RPMI7951 (cell line): ENCODE results near the gene HLA-DPB1. TPM values are rescaled to one million over a fixed set of nuclear protein-coding genes. Genes with fewer than 3 reads are reported as not detected.

Source experiments
- DNase-seq: peaks from one replicate; pipeline ENCODE4 v3.0.0-alpha.2; 2012; ENCODE audit warnings: low read depth
- total RNA-seq: library from RNA; depleted of rRNA; stranded (reverse); fragments of >200 nt; shearing (Covaris generic); gene quantifications from 2 replicates; pipeline ENCODE4 v1.2.3, GENCODE V29; 2014; rRNA removed

HLA-DPB1 gene
- total RNA-seq, 1 experiment from 2014 or later = 29.6 TPM

DNA sequence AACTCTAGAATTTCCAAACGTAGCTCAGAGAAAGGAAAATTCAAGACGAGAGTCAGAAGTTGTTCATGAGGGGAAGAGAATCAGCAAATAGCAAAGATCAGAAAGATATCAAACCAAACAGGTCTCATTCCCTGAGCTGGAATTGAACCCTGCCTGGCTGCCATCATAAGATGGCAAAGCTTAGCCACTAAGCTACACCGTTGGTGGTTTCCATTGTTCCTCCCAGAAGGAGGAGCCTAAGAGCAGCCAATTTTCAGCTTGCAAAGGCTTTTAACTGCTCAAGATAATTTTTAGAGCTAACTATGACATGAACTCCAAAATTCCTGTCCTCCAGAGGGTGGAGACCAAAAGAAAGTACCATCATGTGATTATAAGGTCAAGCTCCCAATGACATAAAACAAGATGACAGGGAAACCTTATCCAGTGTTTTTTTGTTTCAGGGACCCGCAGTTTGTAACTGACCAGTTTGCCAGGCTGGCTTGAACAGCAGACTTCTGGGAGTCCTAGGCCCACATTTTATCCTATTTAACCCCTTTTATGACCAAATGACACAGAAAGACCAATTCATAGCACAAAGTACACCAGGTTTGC is 60.6 kb downstream of the HLA-DPB1 start:
- DNase-seq = no peak

Other genes with a start within 250 kb of the HLA-DPB1 start
- gene TAP2, start 237.3 kb upstream of the HLA-DPB1 start, total RNA-seq = 15.1 and 18.3 TPM in 2 replicates
- 141 and 189 TPM in 2 replicates for gene PSMB8, start 231.9 kb upstream of the HLA-DPB1 start, total RNA-seq
- gene TAP1, start 222.3 kb upstream of the HLA-DPB1 start, total RNA-seq = 84.7 and 93.7 TPM in 2 replicates
- gene PSMB9, start 221.8 kb upstream of the HLA-DPB1 start, total RNA-seq = 174 and 201 TPM in 2 replicates
- gene HLA-DMB, start 135.0 kb upstream of the HLA-DPB1 start, total RNA-seq = 2.5 and 3.1 TPM in 2 replicates
- 10.1 and 10.9 TPM in 2 replicates for gene HLA-DMA, start 122.9 kb upstream of the HLA-DPB1 start, total RNA-seq
- gene BRD2, start 107.4 kb upstream of the HLA-DPB1 start, total RNA-seq = 77.5 and 82.1 TPM in 2 replicates
- under 0.01 TPM in 1 of 2 replicates, not detected in the other for gene HLA-DOA, start 66.4 kb upstream of the HLA-DPB1 start, total RNA-seq
- 4.4 and 10.0 TPM in 2 replicates for gene HLA-DPA1, start 2.3 kb upstream of the HLA-DPB1 start, total RNA-seq
- gene COL11A2, start 116.5 kb downstream of the HLA-DPB1 start, total RNA-seq = 0.12 TPM in 1 of 2 replicates, not detected in the other
- gene RXRB, start 124.7 kb downstream of the HLA-DPB1 start, total RNA-seq = 14.4 and 15.4 TPM in 2 replicates
- gene SLC39A7, start 124.9 kb downstream of the HLA-DPB1 start, total RNA-seq = 58.0 and 77.2 TPM in 2 replicates
- 3.2 and 3.4 TPM in 2 replicates for gene HSD17B8, start 128.7 kb downstream of the HLA-DPB1 start, total RNA-seq
- 26.6 and 30.0 TPM in 2 replicates for gene RING1, start 132.5 kb downstream of the HLA-DPB1 start, total RNA-seq
- 30.7 and 43.1 TPM in 2 replicates for gene VPS52, start 195.9 kb downstream of the HLA-DPB1 start, total RNA-seq
- gene RPS18, start 196.1 kb downstream of the HLA-DPB1 start, total RNA-seq = 3,254 and 3,442 TPM in 2 replicates
- gene B3GALT4, start 201.1 kb downstream of the HLA-DPB1 start, total RNA-seq = 2.0 TPM in 2 replicates
- 106 and 109 TPM in 2 replicates for gene WDR46, start 213.2 kb downstream of the HLA-DPB1 start, total RNA-seq
- gene PFDN6, start 213.6 kb downstream of the HLA-DPB1 start, total RNA-seq = 76.7 and 134 TPM in 2 replicates
- gene RGL2, start 223.0 kb downstream of the HLA-DPB1 start, total RNA-seq = 24.3 and 27.5 TPM in 2 replicates
- 77.1 and 79.9 TPM in 2 replicates for gene TAPBP, start 238.1 kb downstream of the HLA-DPB1 start, total RNA-seq
- 10.7 TPM in 2 replicates for gene ZBTB22, start 241.8 kb downstream of the HLA-DPB1 start, total RNA-seq
- 51.8 and 54.8 TPM in 2 replicates for gene DAXX, start 247.0 kb downstream of the HLA-DPB1 start, total RNA-seq